Measurements from ENCODE around the gene TMEM88.

DNA sequence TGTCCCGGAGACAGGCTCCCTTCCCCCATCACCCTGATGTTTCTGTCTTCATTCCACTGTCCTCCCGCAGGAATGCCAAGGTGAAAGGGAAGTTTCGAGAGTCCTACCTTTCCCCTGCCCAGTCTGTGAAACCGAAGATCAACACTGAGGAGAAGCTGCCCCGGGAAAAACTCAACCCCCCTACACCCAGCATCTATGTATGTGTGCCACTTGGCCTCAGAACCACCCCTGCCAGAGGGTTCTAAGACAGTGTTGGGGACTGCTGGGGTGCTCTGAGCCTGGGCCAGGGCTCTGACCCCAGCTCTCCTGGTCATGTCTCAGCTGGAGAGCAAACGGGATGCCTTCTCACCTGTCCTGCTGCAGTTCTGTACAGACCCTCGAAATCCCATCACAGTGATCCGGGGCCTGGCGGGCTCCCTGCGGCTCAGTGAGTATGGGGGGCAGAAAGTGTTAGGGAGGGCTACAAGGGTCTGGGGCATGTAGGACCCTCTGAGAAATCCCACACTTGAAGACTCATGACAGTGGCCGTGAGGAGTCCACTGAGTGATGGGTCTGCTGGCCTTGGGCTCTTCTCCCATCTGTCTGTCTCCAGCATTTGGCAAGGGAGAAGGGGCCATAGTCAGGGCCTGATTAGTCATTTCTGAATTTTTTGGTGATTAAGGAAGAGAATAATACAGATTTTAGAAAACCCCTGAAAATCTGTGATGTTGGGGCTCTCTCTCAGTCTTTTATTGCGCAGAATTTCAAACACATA lies 4.9 kb upstream of the TMEM88 start:
- TF ChIP-seq, protein P1, sequence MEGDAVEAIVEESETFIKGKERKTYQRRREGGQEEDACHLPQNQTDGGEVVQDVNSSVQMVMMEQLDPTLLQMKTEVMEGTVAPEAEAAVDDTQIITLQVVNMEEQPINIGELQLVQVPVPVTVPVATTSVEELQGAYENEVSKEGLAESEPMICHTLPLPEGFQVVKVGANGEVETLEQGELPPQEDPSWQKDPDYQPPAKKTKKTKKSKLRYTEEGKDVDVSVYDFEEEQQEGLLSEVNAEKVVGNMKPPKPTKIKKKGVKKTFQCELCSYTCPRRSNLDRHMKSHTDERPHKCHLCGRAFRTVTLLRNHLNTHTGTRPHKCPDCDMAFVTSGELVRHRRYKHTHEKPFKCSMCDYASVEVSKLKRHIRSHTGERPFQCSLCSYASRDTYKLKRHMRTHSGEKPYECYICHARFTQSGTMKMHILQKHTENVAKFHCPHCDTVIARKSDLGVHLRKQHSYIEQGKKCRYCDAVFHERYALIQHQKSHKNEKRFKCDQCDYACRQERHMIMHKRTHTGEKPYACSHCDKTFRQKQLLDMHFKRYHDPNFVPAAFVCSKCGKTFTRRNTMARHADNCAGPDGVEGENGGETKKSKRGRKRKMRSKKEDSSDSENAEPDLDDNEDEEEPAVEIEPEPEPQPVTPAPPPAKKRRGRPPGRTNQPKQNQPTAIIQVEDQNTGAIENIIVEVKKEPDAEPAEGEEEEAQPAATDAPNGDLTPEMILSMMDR (IDR thresholded peaks at IDR 0.05): no peak
- no peak for TF ChIP-seq POLR2A (IDR thresholded peaks at IDR 0.05)
- TF ChIP-seq POLR2AphosphoS5 (IDR thresholded peaks at IDR 0.05; ENCODE audit: insufficient read depth in 1 of 2, low read depth in 1 of 2): no peak
